ENCODE measurements around the gene DIP2C.

DNA sequence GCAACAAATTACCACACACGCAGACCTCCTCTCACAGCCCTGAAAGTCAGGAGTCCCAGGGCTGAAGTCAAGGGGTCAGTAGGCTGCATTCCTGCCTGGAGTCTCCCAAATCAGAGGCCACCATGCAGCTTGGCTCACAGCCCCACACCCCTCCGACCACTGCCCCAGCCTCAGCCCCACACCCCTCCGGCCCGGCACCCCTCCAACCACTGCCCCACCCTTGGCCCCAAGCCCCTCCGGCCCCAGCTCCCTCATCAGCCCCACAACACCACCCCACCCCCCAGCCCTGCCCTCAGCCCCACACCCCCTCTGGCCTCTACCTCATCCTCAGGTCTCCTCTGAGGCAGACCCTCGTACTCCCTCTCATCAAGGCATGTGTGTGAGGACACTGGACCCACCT, 85.7 kb downstream of the DIP2C start:
- TF ChIP-seq, protein P1, sequence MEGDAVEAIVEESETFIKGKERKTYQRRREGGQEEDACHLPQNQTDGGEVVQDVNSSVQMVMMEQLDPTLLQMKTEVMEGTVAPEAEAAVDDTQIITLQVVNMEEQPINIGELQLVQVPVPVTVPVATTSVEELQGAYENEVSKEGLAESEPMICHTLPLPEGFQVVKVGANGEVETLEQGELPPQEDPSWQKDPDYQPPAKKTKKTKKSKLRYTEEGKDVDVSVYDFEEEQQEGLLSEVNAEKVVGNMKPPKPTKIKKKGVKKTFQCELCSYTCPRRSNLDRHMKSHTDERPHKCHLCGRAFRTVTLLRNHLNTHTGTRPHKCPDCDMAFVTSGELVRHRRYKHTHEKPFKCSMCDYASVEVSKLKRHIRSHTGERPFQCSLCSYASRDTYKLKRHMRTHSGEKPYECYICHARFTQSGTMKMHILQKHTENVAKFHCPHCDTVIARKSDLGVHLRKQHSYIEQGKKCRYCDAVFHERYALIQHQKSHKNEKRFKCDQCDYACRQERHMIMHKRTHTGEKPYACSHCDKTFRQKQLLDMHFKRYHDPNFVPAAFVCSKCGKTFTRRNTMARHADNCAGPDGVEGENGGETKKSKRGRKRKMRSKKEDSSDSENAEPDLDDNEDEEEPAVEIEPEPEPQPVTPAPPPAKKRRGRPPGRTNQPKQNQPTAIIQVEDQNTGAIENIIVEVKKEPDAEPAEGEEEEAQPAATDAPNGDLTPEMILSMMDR (IDR thresholded peaks at IDR 0.05): no peak
- TF ChIP-seq EP300 (IDR thresholded peaks at IDR 0.05) (no peak), POLR2AphosphoS5 (IDR thresholded peaks at IDR 0.05) (no peak), POLR2A (IDR thresholded peaks at IDR 0.05) (no peak)

Measured in stomach (tissue), 4 donors.